ENCODE measurements around the gene PROB1.

DNA sequence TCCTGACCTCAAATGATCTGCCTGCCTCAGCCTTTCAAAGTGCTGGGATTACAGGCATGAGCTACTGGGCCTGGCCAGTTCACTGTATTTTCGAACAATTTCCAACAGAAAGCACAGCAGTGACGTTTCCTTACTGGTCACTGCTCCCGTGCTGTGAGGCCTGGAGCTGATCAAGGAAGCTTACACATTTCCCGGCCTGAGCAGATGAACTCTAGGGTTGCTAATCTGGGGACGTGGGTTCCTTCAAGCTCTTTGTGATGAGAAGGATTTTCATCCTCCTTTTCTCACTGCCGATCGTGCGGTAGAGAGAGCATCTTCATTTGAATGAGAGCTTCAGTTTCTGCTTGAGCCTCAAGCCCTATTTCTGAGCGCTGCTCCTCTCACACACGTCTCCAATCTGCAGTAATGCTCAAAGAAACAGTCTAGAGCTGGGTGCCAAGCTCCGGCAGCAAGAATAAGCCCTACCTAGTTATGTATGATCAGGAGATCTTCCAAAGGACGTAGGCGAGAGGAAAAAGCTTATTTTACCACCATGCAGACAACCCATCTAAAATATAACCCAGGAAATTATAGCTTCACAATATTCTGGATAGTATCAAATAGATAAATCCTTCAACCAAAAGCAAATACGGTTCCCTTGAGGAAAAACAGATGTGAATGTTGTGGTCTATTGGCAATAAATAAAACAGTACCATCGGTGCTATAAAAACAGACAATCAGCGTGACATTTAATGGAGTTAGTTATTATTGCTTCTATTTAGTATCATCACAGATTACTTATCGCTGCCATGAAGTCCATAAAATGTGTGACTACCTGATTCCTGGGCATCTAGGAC is 16.3 kb upstream of the PROB1 start:
- no peak for TF ChIP-seq MXI1 (conservative IDR thresholded peaks at IDR 0.05; ENCODE audit: poor library complexity, severe bottlenecking)
- TF ChIP-seq, protein P1, sequence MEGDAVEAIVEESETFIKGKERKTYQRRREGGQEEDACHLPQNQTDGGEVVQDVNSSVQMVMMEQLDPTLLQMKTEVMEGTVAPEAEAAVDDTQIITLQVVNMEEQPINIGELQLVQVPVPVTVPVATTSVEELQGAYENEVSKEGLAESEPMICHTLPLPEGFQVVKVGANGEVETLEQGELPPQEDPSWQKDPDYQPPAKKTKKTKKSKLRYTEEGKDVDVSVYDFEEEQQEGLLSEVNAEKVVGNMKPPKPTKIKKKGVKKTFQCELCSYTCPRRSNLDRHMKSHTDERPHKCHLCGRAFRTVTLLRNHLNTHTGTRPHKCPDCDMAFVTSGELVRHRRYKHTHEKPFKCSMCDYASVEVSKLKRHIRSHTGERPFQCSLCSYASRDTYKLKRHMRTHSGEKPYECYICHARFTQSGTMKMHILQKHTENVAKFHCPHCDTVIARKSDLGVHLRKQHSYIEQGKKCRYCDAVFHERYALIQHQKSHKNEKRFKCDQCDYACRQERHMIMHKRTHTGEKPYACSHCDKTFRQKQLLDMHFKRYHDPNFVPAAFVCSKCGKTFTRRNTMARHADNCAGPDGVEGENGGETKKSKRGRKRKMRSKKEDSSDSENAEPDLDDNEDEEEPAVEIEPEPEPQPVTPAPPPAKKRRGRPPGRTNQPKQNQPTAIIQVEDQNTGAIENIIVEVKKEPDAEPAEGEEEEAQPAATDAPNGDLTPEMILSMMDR (IDR thresholded peaks at IDR 0.05; ENCODE audit: poor library complexity, severe bottlenecking) = no peak
- TF ChIP-seq, protein P2, sequence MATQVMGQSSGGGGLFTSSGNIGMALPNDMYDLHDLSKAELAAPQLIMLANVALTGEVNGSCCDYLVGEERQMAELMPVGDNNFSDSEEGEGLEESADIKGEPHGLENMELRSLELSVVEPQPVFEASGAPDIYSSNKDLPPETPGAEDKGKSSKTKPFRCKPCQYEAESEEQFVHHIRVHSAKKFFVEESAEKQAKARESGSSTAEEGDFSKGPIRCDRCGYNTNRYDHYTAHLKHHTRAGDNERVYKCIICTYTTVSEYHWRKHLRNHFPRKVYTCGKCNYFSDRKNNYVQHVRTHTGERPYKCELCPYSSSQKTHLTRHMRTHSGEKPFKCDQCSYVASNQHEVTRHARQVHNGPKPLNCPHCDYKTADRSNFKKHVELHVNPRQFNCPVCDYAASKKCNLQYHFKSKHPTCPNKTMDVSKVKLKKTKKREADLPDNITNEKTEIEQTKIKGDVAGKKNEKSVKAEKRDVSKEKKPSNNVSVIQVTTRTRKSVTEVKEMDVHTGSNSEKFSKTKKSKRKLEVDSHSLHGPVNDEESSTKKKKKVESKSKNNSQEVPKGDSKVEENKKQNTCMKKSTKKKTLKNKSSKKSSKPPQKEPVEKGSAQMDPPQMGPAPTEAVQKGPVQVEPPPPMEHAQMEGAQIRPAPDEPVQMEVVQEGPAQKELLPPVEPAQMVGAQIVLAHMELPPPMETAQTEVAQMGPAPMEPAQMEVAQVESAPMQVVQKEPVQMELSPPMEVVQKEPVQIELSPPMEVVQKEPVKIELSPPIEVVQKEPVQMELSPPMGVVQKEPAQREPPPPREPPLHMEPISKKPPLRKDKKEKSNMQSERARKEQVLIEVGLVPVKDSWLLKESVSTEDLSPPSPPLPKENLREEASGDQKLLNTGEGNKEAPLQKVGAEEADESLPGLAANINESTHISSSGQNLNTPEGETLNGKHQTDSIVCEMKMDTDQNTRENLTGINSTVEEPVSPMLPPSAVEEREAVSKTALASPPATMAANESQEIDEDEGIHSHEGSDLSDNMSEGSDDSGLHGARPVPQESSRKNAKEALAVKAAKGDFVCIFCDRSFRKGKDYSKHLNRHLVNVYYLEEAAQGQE (IDR thresholded peaks at IDR 0.05; ENCODE audit: borderline replicate concordance) = no peak
- no peak for TF ChIP-seq EP300 (conservative IDR thresholded peaks at IDR 0.05; ENCODE audit: poor library complexity, severe bottlenecking)
- TF ChIP-seq POLR2AphosphoS5 (IDR thresholded peaks at IDR 0.05) = no peak
